Measurements from ENCODE around the gene PLPP7.

DNA sequence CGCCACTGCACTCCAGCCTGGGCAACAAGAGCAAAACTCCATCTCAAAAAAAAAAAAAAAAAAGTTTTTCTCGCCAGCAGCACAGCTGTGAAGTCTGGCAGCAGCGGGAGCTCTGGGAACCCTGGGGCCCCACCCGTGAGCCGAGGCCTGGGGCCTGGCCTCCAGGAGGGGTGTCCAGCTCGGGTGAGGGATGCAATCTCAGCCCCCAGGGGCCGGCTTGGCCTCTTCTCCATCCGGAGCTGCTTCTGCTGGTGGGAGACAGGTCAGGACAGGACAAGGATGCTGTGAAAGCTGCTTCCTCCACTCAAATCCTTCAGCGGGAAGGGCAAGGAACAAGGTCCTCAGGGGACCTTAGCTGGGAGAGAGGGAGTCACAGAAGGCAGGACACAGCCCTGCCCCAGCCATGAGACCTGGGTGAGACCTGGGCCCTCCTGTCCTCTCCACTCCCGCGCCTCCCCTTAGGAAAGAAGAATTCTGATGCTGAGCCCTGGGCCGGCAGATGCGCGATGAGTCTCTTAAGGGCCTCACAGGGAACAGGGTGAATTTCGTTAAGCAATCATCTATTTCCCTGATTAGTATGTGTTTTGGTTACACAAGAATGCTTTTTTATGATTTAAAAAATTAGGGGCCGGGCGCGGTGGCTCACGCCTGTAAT lies 30.6 kb downstream of the PLPP7 start:
- TF ChIP-seq POLR2AphosphoS5 (IDR thresholded peaks at IDR 0.05; ENCODE audit: low read depth, low read length) (no peak), EZH2phosphoT487 (IDR thresholded peaks at IDR 0.05; ENCODE audit: borderline replicate concordance, low read depth) (no peak), RAD21 (IDR thresholded peaks at IDR 0.05; ENCODE audit: low read length) (no peak), TAF1 (IDR thresholded peaks at IDR 0.05; ENCODE audit: borderline replicate concordance, low read depth, low read length) (no peak), RFX5 (IDR thresholded peaks at IDR 0.05; ENCODE audit: low read length) (no peak), EP300 (IDR thresholded peaks at IDR 0.05; ENCODE audit: borderline replicate concordance in 1 of 2, low read depth in 1 of 2, low read length in 1 of 2) (no peak)
- TF ChIP-seq, protein P1, sequence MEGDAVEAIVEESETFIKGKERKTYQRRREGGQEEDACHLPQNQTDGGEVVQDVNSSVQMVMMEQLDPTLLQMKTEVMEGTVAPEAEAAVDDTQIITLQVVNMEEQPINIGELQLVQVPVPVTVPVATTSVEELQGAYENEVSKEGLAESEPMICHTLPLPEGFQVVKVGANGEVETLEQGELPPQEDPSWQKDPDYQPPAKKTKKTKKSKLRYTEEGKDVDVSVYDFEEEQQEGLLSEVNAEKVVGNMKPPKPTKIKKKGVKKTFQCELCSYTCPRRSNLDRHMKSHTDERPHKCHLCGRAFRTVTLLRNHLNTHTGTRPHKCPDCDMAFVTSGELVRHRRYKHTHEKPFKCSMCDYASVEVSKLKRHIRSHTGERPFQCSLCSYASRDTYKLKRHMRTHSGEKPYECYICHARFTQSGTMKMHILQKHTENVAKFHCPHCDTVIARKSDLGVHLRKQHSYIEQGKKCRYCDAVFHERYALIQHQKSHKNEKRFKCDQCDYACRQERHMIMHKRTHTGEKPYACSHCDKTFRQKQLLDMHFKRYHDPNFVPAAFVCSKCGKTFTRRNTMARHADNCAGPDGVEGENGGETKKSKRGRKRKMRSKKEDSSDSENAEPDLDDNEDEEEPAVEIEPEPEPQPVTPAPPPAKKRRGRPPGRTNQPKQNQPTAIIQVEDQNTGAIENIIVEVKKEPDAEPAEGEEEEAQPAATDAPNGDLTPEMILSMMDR (IDR thresholded peaks at IDR 0.05), result no peak
- TF ChIP-seq, protein P2, sequence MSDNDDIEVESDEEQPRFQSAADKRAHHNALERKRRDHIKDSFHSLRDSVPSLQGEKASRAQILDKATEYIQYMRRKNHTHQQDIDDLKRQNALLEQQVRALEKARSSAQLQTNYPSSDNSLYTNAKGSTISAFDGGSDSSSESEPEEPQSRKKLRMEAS (IDR thresholded peaks at IDR 0.05; ENCODE audit: low read depth), result no peak
- TF ChIP-seq, protein P3, sequence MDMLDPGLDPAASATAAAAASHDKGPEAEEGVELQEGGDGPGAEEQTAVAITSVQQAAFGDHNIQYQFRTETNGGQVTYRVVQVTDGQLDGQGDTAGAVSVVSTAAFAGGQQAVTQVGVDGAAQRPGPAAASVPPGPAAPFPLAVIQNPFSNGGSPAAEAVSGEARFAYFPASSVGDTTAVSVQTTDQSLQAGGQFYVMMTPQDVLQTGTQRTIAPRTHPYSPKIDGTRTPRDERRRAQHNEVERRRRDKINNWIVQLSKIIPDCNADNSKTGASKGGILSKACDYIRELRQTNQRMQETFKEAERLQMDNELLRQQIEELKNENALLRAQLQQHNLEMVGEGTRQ (IDR thresholded peaks at IDR 0.05; ENCODE audit: borderline replicate concordance, low read depth, low read length), result no peak
- TF ChIP-seq, protein P4, sequence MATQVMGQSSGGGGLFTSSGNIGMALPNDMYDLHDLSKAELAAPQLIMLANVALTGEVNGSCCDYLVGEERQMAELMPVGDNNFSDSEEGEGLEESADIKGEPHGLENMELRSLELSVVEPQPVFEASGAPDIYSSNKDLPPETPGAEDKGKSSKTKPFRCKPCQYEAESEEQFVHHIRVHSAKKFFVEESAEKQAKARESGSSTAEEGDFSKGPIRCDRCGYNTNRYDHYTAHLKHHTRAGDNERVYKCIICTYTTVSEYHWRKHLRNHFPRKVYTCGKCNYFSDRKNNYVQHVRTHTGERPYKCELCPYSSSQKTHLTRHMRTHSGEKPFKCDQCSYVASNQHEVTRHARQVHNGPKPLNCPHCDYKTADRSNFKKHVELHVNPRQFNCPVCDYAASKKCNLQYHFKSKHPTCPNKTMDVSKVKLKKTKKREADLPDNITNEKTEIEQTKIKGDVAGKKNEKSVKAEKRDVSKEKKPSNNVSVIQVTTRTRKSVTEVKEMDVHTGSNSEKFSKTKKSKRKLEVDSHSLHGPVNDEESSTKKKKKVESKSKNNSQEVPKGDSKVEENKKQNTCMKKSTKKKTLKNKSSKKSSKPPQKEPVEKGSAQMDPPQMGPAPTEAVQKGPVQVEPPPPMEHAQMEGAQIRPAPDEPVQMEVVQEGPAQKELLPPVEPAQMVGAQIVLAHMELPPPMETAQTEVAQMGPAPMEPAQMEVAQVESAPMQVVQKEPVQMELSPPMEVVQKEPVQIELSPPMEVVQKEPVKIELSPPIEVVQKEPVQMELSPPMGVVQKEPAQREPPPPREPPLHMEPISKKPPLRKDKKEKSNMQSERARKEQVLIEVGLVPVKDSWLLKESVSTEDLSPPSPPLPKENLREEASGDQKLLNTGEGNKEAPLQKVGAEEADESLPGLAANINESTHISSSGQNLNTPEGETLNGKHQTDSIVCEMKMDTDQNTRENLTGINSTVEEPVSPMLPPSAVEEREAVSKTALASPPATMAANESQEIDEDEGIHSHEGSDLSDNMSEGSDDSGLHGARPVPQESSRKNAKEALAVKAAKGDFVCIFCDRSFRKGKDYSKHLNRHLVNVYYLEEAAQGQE (IDR thresholded peaks at IDR 0.05; ENCODE audit: low read depth, low read length), result no peak

Measured in SK-N-SH (cell line).